ENCODE data around the gene RUVBL1. TPM values are rescaled to one million over a fixed set of nuclear protein-coding genes. Genes with fewer than 3 reads are reported as not detected.

RUVBL1 gene
- total and polyA plus RNA-seq, 2 donors (not counting 1 experiment from before 2014, with no cell fraction given), result 52.3 to 67.2 TPM

GRCh38 chr3:128089135-128089534 is 34.5 kb downstream of the RUVBL1 start:
- no peak overlapping the region for H2AFZ ChIP-seq (ENCODE audit: low read length)
- H3K4me2 ChIP-seq (ENCODE audit: extremely low read depth, insufficient read depth, low read length), result no peak overlapping the region
- TF ChIP-seq CTCF (conservative IDR thresholded peaks at IDR 0.05 in 1 of 2, IDR thresholded peaks at IDR 0.05 in 1 of 2; ENCODE audit: low read depth in 1 of 2, low read length in 2 of 2), result no peak
- TF ChIP-seq EZH2 (IDR thresholded peaks at IDR 0.05; ENCODE audit: low read length, missing control alignments), result no peak
- peaks cover 8% of the 10 kb centered on the region for H3K4me1 ChIP-seq (ENCODE audit: control insufficient read depth, extremely low read depth, insufficient read depth, low read length)
- H3K9me3 ChIP-seq (ENCODE audit: control insufficient read depth, insufficient read depth, low read depth, low read length), result no peaks in the 10 kb centered on the region
- no peak overlapping the region for H3K27ac ChIP-seq (ENCODE audit: insufficient read depth, low read length)
- no peak overlapping the region for H3K9ac ChIP-seq (ENCODE audit: insufficient read depth, low read length)
- peaks cover 11% of the 10 kb centered on the region for H3K36me3 ChIP-seq (ENCODE audit: control insufficient read depth, insufficient read depth, low read length)
- H3K79me2 ChIP-seq (ENCODE audit: control insufficient read depth, insufficient read depth, low read length), result no peaks in the 10 kb centered on the region
- no peaks in the 10 kb centered on the region for H3K27me3 ChIP-seq (ENCODE audit: control insufficient read depth, insufficient read depth, low read length)
- no peaks in the 10 kb centered on the region for H4K20me1 ChIP-seq (ENCODE audit: control insufficient read depth, extremely low read depth, insufficient read depth, low read length)
- no peak overlapping the region for H3K4me3 ChIP-seq (replicated peaks in 1 of 4; ENCODE audit: control extremely low read depth in 1 of 4, insufficient read depth in 1 of 4, low read depth in 3 of 4, low read length in 4 of 4)
- no peak for DNase-seq (ENCODE audit: low read depth in 2 of 2)

- no peaks in the 10 kb centered on the region for H3K27me3 ChIP-seq (ENCODE audit: control insufficient read depth, insufficient read depth, low read length)
- H3K4me1 ChIP-seq (ENCODE audit: control insufficient read depth, extremely low read depth, insufficient read depth, low read length), result peaks cover 28% of the 10 kb centered on the region
- DNase-seq (ENCODE audit: low read depth in 2 of 2), result no peak
- no peak overlapping the region for H3K4me3 ChIP-seq (replicated peaks in 1 of 4; ENCODE audit: control extremely low read depth in 1 of 4, insufficient read depth in 1 of 4, low read depth in 3 of 4, low read length in 4 of 4)
- no peaks in the 10 kb centered on the region for H3K79me2 ChIP-seq (ENCODE audit: control insufficient read depth, insufficient read depth, low read length)
- H3K27ac ChIP-seq (ENCODE audit: insufficient read depth, low read length), result peak overlapping the region; percentile 35
- H3K9me3 ChIP-seq (ENCODE audit: control insufficient read depth, insufficient read depth, low read depth, low read length), result no peaks in the 10 kb centered on the region
- H3K9ac ChIP-seq (ENCODE audit: insufficient read depth, low read length), result no peak overlapping the region
- H4K20me1 ChIP-seq (ENCODE audit: control insufficient read depth, extremely low read depth, insufficient read depth, low read length), result no peaks in the 10 kb centered on the region
- peaks cover 12% of the 10 kb centered on the region for H3K36me3 ChIP-seq (ENCODE audit: control insufficient read depth, insufficient read depth, low read length)
- TF ChIP-seq EZH2 (IDR thresholded peaks at IDR 0.05; ENCODE audit: low read length, missing control alignments) (no peak), CTCF (conservative IDR thresholded peaks at IDR 0.05 in 1 of 2, IDR thresholded peaks at IDR 0.05 in 1 of 2; ENCODE audit: low read depth in 1 of 2, low read length in 2 of 2) (no peak)
- H2AFZ ChIP-seq (ENCODE audit: low read length), result no peak overlapping the region
- no peak overlapping the region for H3K4me2 ChIP-seq (ENCODE audit: extremely low read depth, insufficient read depth, low read length)
Observed at GRCh38 chr3:128084675-128085021, 39.0 kb downstream of the RUVBL1 start.

GRCh38 chr3:128083980-128084674 is 39.5 kb downstream of the RUVBL1 start:
- TF ChIP-seq EZH2 (IDR thresholded peaks at IDR 0.05; ENCODE audit: low read length, missing control alignments) (no peak), CTCF (conservative IDR thresholded peaks at IDR 0.05 in 1 of 2, IDR thresholded peaks at IDR 0.05 in 1 of 2; ENCODE audit: low read depth in 1 of 2, low read length in 2 of 2) (no peak)
- Histone ChIP-seq H3K9me3 (ENCODE audit: control insufficient read depth, insufficient read depth, low read depth, low read length) (no peaks in the 10 kb centered on the region), H3K79me2 (ENCODE audit: control insufficient read depth, insufficient read depth, low read length) (no peaks in the 10 kb centered on the region), H3K36me3 (ENCODE audit: control insufficient read depth, insufficient read depth, low read length) (peaks cover 12% of the 10 kb centered on the region), H3K4me3 (replicated peaks in 1 of 4; ENCODE audit: control extremely low read depth in 1 of 4, insufficient read depth in 1 of 4, low read depth in 3 of 4, low read length in 4 of 4) (no peak overlapping the region), H4K20me1 (ENCODE audit: control insufficient read depth, extremely low read depth, insufficient read depth, low read length) (no peaks in the 10 kb centered on the region), H3K4me2 (ENCODE audit: extremely low read depth, insufficient read depth, low read length) (no peak overlapping the region), H3K4me1 (ENCODE audit: control insufficient read depth, extremely low read depth, insufficient read depth, low read length) (peaks cover 33% of the 10 kb centered on the region), H3K9ac (ENCODE audit: insufficient read depth, low read length) (no peak overlapping the region), H3K27ac (ENCODE audit: insufficient read depth, low read length) (peak overlapping the region; percentile 35), H2AFZ (ENCODE audit: low read length) (no peak overlapping the region), H3K27me3 (ENCODE audit: control insufficient read depth, insufficient read depth, low read length) (no peaks in the 10 kb centered on the region)
- peak in 1 of 2 donors; percentile 74 for DNase-seq (ENCODE audit: low read depth in 2 of 2)

All from fibroblast of lung (primary cell).